Naive thymus-derived CD4-positive, alpha-beta T cell (primary cell): ENCODE data around the gene ESYT3. TPM values are rescaled to one million over a fixed set of nuclear protein-coding genes. Genes with fewer than 3 reads are reported as not detected.
A peak's percentile ranks its signal among the peaks of the same experiment; 100 is the strongest.
"Not testable (repeated sequence)": the region's sequence is repeated elsewhere in the genome, so short reads cannot be mapped to it uniquely, and the experiment has no call there.

Source experiments
- ATAC-seq: fragments of 150-1000 bp; cut with Tn5 transposase; 2 replicates; pipeline ENCODE4 v1.10.0; 2021; ENCODE audit warnings: mild to moderate bottlenecking, moderate library complexity
- CTCF ChIA-PET: fragments of 350-600 bp; sonication (Branson Sonifier 250); formaldehyde crosslinking; loops from one replicate; lab custom pipeline; 2021; ENCODE audit warnings: antibody characterized with exemption; lab: Charles Lee
- POLR2A ChIA-PET: fragments of 350-600 bp; sonication (Branson Sonifier 250); formaldehyde crosslinking; loops from one replicate; lab custom pipeline; 2021; ENCODE audit warnings: antibody characterized with exemption, inconsistent platforms; lab: Charles Lee
- DNase-seq, 9 donors: peaks; one replicate each; pipeline versions ENCODE4 v3.0.0 to v3.0.0-alpha.2; 2020 to 2022; ENCODE audit warnings: mixed read lengths in 1 of 9
- H3K27ac ChIP-seq: one replicate; pipeline ENCODE4 v1.7.0; 2013; ENCODE audit warnings: mild to moderate bottlenecking, low read depth, low read length, moderate library complexity
- H3K27me3 ChIP-seq, 2 donors: one replicate each; pipeline ENCODE4 v1.7.0; 2013; ENCODE audit warnings: low read length in 2 of 2, mild to moderate bottlenecking in 2 of 2, moderate library complexity in 2 of 2; ENCODE audit not compliant: control insufficient read depth in 2 of 2, insufficient read depth in 2 of 2
- H3K36me3 ChIP-seq, 3 experiments: 1 replicate in 2 of 3; 2 replicates in 1 of 3; pipeline ENCODE4 v1.7.0; 2013; ENCODE audit warnings: low read length in 3 of 3, mild to moderate bottlenecking in 3 of 3, moderate library complexity in 1 of 3; ENCODE audit not compliant: insufficient read depth in 3 of 3, control insufficient read depth in 2 of 3
- H3K4me1 ChIP-seq, 2 donors: one replicate each; pipeline ENCODE4 v1.7.0; 2013; ENCODE audit warnings: low read length in 2 of 2, mild to moderate bottlenecking in 2 of 2, moderate library complexity in 1 of 2; ENCODE audit not compliant: control insufficient read depth in 2 of 2, insufficient read depth in 2 of 2
- H3K4me3 ChIP-seq: 2 replicates; pipeline ENCODE4 v1.7.0; 2013; ENCODE audit warnings: mild to moderate bottlenecking, low read length
- H3K9me3 ChIP-seq, 3 experiments: 1 replicate in 2 of 3; 2 replicates in 1 of 3; pipeline ENCODE4 v1.7.0; 2013; ENCODE audit warnings: low read length in 3 of 3; ENCODE audit not compliant: control insufficient read depth in 2 of 3
- H3K27ac Mint-ChIP-seq, 9 donors: one replicate each; pipeline ENCODE4 v1.8.0; 2020 to 2022; ENCODE audit warnings: mixed read lengths in 9 of 9, mild to moderate bottlenecking in 8 of 9, moderate library complexity in 5 of 9, inconsistent platforms in 2 of 9
- H3K27me3 Mint-ChIP-seq, 5 donors: one replicate each; pipeline ENCODE4 v1.8.0; 2021 to 2022; ENCODE audit warnings: mixed read lengths in 5 of 5, mild to moderate bottlenecking in 1 of 5
- H3K36me3 Mint-ChIP-seq, 5 donors: one replicate each; pipeline ENCODE4 v1.8.0; 2020 to 2022; ENCODE audit warnings: mixed read lengths in 5 of 5, mild to moderate bottlenecking in 3 of 5, inconsistent platforms in 1 of 5
- H3K4me1 Mint-ChIP-seq, 7 donors: one replicate each; pipeline ENCODE4 v1.8.0; 2020 to 2022; ENCODE audit warnings: mixed read lengths in 7 of 7, mild to moderate bottlenecking in 3 of 7, inconsistent platforms in 1 of 7
- H3K4me3 Mint-ChIP-seq, 10 donors: one replicate each; pipeline ENCODE4 v1.8.0; 2020 to 2022; ENCODE audit warnings: mild to moderate bottlenecking in 10 of 10, mixed read lengths in 10 of 10, moderate library complexity in 6 of 10, inconsistent platforms in 2 of 10
- H3K9me3 Mint-ChIP-seq, 11 donors: one replicate each; pipeline ENCODE4 v1.8.0; 2020 to 2022; ENCODE audit warnings: mixed read lengths in 11 of 11, mild to moderate bottlenecking in 4 of 11, inconsistent platforms in 1 of 11, moderate library complexity in 1 of 11
- intact Hi-C, 2 donors: fragments of 100-400 bp; cut with micrococcal nuclease; formaldehyde crosslinking; loops; one replicate each; pipeline ENCODE4 v1.15.1; 2023
- polyA plus RNA-seq, 2 donors: library from polyadenylated mRNA; unstranded; fragments of 300-500 nt; fragmentation: Illumina TruSeq; gene quantifications; one replicate each; pipeline ENCODE4 v1.2.3, GENCODE V29; 2021
- total RNA-seq, 6 experiments: library from RNA in 5 of 6; stranded (reverse) in 5 of 6; gene quantifications; 1 replicate in 5 of 6; 2 replicates in 1 of 6; pipeline ENCODE4 v1.2.3 and lab custom pipeline; 2021 to 2026

ESYT3 gene
- total and polyA plus RNA-seq, 7 experiments from 2014 or later = 0.14 to 0.41 (median 0.32) TPM; not detected in 4

DNA sequence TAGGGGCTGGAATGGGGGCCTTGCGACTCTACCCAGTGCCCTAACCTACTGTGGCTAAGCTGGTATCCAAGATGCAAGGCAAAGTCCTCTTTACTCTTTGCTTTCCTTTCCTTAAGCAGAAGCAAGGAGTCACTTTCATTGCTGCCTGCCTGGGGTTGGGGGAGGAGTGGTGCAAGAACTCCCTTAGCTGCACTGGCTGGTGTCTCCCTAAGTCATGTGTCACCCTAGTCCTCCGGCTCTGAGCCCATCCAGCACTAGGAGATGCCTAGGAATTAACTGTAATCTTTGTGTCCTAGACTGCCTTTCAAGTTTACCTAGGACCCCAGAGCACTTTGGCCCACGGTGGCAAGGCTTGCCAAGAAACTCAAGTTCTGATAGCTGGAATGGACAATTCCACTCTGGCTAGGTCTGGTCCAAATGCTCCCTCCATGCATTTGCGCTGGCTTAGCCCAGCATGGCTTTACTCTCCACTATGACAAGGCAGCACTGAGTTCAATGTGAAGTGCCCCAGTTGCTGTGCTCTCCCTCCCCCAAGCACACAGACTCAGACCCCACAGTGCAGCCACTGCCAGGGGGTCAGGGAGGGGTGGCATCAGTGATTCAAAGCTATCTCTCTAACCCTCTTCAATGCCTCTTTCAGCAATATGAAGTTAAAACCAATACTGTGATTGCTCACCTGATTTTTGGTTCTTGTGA, 58.7 kb downstream of the ESYT3 start:
- Mint-ChIP-seq H3K4me3 (no peak overlapping the region), H3K36me3 (peaks cover 20 to 56% (median 35%) of the 10 kb centered on the region in 5 donors), H3K27ac (no peak overlapping the region), H3K27me3 (no peaks in the 10 kb centered on the region), H3K4me1 (peaks cover 0 to 7% (median 0%) of the 10 kb centered on the region in 7 donors), H3K9me3 (peaks cover 9 to 44% (median 18%) of the 10 kb centered on the region in 11 donors)
- Histone ChIP-seq H3K27ac (no peak overlapping the region), H3K4me3 (no peak overlapping the region), H3K27me3 (no peaks in the 10 kb centered on the region), H3K4me1 (no peaks in the 10 kb centered on the region), H3K36me3 (peaks cover 0 to 4% (median 0%) of the 10 kb centered on the region in 3 experiments), H3K9me3 (peaks cover 0 to 14% (median 0%) of the 10 kb centered on the region in 3 experiments)
- ChIA-PET POLR2A (no interaction called here), CTCF (no interaction called here)
- intact Hi-C loops = no loop called here
- ATAC-seq (no peak), DNase-seq (no peak)

DNA sequence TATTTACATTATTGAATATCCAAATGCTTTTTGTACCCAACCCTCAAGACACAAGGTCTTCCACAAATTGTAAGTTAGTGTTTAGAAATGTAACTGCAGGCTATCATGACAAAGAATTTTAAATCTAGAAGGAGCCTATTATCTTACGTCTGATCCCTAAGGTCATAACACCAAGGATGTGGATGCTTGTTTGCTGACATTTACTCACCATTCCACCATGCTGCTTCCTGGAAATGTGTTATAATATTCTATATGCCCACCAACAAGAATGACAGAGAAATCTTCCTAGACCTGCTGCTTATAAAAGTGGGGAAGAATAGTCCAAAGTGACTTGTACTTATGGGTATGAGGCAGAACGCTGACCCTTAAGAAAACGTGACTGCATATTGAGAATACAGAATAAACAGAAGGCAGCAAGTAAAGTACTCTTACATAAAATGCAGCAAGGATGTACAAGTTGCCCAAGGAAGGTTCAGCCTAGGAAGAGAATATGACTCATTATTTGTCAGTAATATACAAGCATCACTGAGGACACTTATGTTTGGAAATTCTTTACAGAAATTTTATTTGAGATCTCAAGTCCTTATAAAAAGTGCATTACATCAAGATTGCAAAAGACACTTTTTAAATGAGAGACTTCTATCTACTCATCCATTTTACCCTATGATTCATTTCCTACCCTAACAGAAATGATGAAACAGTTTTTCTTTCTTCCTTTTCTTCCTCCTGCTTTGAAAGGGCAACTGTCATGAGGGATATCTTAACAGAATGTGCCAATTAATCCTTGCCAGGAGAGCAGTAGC, 59.6 kb downstream of the ESYT3 start:
- peaks cover 0 to 7% (median 0%) of the 10 kb centered on the region in 7 donors for H3K4me1 Mint-ChIP-seq
- H3K9me3 Mint-ChIP-seq = peaks cover 5 to 38% (median 13%) of the 10 kb centered on the region in 11 donors
- peaks cover 0 to 13% (median 0%) of the 10 kb centered on the region in 3 experiments for H3K9me3 ChIP-seq
- H3K27ac ChIP-seq = no peak overlapping the region
- DNase-seq (no peak), ATAC-seq (peak; percentile 26)
- no peak overlapping the region for H3K27ac Mint-ChIP-seq
- peaks cover 16 to 56% (median 32%) of the 10 kb centered on the region in 5 donors for H3K36me3 Mint-ChIP-seq
- intact Hi-C loops = no loop called here
- CTCF ChIA-PET = no interaction called here
- no peak overlapping the region for H3K4me3 Mint-ChIP-seq
- peaks cover 0 to 4% (median 0%) of the 10 kb centered on the region in 3 experiments for H3K36me3 ChIP-seq
- no peak overlapping the region for H3K4me3 ChIP-seq
- POLR2A ChIA-PET = no interaction called here
- H3K27me3 Mint-ChIP-seq = no peaks in the 10 kb centered on the region
- H3K4me1 ChIP-seq = no peaks in the 10 kb centered on the region
- no peaks in the 10 kb centered on the region for H3K27me3 ChIP-seq

DNA sequence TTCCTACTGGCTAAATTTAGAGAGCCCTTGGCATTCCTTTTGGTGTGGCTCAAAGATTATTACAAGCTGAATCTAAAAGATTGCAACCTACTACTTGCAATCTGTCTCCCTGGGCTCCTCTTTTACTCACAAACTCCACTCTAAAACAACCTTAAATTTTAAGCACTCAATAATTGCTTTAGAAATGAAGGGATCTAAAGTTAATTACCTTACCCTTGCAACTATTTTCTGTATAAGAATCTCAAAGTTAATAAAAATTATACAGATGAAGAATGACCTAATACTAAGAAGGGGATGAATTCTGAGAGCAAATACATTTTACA, 60.2 kb downstream of the ESYT3 start:
- Mint-ChIP-seq H3K27me3 (no peaks in the 10 kb centered on the region), H3K9me3 (peaks cover 3 to 33% (median 10%) of the 10 kb centered on the region in 11 donors), H3K27ac (no peak overlapping the region), H3K4me3 (no peak overlapping the region), H3K4me1 (peaks cover 0 to 7% (median 0%) of the 10 kb centered on the region in 7 donors), H3K36me3 (peaks cover 16 to 57% (median 33%) of the 10 kb centered on the region in 5 donors)
- DNase-seq (no peak), ATAC-seq (no peak)
- Histone ChIP-seq H3K9me3 (peaks cover 0 to 13% (median 0%) of the 10 kb centered on the region in 3 experiments), H3K4me3 (no peak overlapping the region), H3K27ac (no peak overlapping the region), H3K4me1 (no peaks in the 10 kb centered on the region), H3K36me3 (peaks cover 0 to 4% (median 0%) of the 10 kb centered on the region in 3 experiments), H3K27me3 (no peaks in the 10 kb centered on the region)
- POLR2A ChIA-PET = no interaction called here
- intact Hi-C loops = no loop called here
- CTCF ChIA-PET = no interaction called here

DNA sequence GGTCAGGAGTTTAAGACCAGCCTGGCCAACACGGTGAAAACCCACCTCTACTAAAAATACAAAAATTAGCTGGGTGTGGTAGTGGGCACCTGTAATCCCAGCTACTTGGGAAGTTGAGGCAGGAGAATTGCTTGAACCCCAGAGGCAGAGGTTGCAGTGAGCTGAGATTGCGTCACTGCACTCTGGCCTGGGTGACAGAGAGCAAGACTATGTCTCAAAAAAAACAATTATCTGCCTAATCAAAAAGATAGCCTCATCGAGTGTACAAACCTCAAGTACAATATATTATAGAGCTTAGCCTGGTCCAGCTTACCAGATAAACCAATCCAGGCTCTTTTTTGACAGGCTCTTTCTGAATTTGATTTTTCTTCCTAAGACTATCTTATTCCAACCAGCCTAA, 61.2 kb downstream of the ESYT3 start:
- ATAC-seq, H3K27me3 ChIP-seq, H3K27ac ChIP-seq, H3K4me3 ChIP-seq, H3K36me3 ChIP-seq, H3K4me1 Mint-ChIP-seq, H3K4me3 Mint-ChIP-seq, intact Hi-C loops, POLR2A ChIA-PET, H3K4me1 ChIP-seq, CTCF ChIA-PET, H3K27me3 Mint-ChIP-seq, DNase-seq, H3K27ac Mint-ChIP-seq: not testable (repeated sequence)
- peaks cover 0 to 13% (median 0%) of the 10 kb centered on the region in 3 experiments for H3K9me3 ChIP-seq
- Mint-ChIP-seq H3K9me3 (peaks cover 0 to 24% (median 7%) of the 10 kb centered on the region in 11 donors), H3K36me3 (peaks cover 16 to 63% (median 38%) of the 10 kb centered on the region in 5 donors)

DNA sequence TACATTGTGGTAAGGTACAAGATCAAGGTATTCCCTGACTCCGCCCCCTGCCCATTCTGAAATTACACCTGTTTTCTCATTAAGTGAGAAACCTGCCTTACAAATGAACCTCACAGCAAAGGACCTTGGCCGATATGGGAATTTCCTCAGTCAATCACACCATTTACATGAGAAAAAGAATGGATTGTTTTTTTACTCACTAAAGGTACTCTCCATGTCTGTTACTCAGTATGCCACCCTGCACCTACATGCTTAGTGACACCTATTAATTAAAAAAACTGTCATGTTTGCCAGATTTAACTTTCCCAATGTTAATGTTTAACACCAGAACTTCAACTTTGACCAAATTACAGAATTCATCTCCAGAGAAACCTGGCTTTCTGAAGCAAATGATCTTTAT, 62.0 kb downstream of the ESYT3 start:
- H3K36me3 Mint-ChIP-seq = peaks cover 16 to 60% (median 42%) of the 10 kb centered on the region in 5 donors
- POLR2A ChIA-PET = no interaction called here

DNA sequence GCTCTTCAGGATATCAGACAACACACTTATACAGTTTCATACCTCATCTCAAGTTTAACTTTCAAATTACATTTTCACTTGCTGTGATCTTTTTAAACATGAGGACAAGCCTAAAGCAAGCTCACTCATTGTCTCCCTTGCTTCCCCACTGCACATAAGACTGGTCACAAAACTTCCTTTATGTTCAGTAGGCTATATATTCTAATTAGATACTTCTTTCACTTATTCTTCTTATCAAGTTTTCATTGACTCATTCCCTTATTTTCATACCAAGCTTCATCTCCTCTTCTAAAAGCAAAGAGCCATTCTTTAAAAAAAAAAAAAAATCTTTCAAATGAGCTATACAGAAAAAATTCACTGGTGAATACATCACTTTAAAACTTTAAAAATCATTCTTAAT, 62.6 kb downstream of the ESYT3 start:
- Histone ChIP-seq H3K9me3 (peaks cover 0 to 10% (median 0%) of the 10 kb centered on the region in 3 experiments), H3K4me1 (no peaks in the 10 kb centered on the region), H3K36me3 (peaks cover 0 to 9% (median 0%) of the 10 kb centered on the region in 3 experiments), H3K27me3 (no peaks in the 10 kb centered on the region), H3K27ac (no peak overlapping the region), H3K4me3 (no peak overlapping the region)
- ChIA-PET CTCF (no interaction called here), POLR2A (no interaction called here)
- Mint-ChIP-seq H3K4me3 (no peak overlapping the region), H3K4me1 (peaks cover 0 to 7% (median 0%) of the 10 kb centered on the region in 7 donors), H3K9me3 (peaks cover 0 to 10% (median 1%) of the 10 kb centered on the region in 11 donors), H3K27ac (no peak overlapping the region), H3K27me3 (no peaks in the 10 kb centered on the region), H3K36me3 (peaks cover 14 to 61% (median 44%) of the 10 kb centered on the region in 5 donors)
- ATAC-seq (no peak), DNase-seq (no peak)
- intact Hi-C loops = no loop called here

More for the DNA sequence above, 62.0 kb downstream of the ESYT3 start:
- H3K27me3 Mint-ChIP-seq = no peaks in the 10 kb centered on the region
- H3K36me3 ChIP-seq = peaks cover 0 to 9% (median 0%) of the 10 kb centered on the region in 3 experiments
- no peak for ATAC-seq
- CTCF ChIA-PET = interaction anchor here (0.6 kb wide), 1 partner anchor 317 kb away, joined by 4 read pairs; no protein-coding TSS in a partner anchor
- H3K4me3 Mint-ChIP-seq = no peak overlapping the region
- peaks cover 0 to 7% (median 0%) of the 10 kb centered on the region in 7 donors for H3K4me1 Mint-ChIP-seq
- H3K4me3 ChIP-seq = no peak overlapping the region
- no peaks in the 10 kb centered on the region for H3K4me1 ChIP-seq
- intact Hi-C loops = no loop called here
- no peak overlapping the region for H3K27ac ChIP-seq
- H3K27me3 ChIP-seq = no peaks in the 10 kb centered on the region
- H3K27ac Mint-ChIP-seq = no peak overlapping the region
- peaks cover 0 to 13% (median 0%) of the 10 kb centered on the region in 3 experiments for H3K9me3 ChIP-seq
- peaks cover 0 to 16% (median 6%) of the 10 kb centered on the region in 11 donors for H3K9me3 Mint-ChIP-seq
- no peak for DNase-seq
